ENCODE data around the gene RPH3AL. TPM values are rescaled to one million over a fixed set of nuclear protein-coding genes. Genes with fewer than 3 reads are reported as not detected.
"Not testable (repeated sequence)": the region's sequence is repeated elsewhere in the genome, so short reads cannot be mapped to it uniquely, and the experiment has no call there.

RPH3AL gene
- total and polyA plus RNA-seq, 8 donors = 8.9 to 57.1 (median 11.0) TPM

DNA sequence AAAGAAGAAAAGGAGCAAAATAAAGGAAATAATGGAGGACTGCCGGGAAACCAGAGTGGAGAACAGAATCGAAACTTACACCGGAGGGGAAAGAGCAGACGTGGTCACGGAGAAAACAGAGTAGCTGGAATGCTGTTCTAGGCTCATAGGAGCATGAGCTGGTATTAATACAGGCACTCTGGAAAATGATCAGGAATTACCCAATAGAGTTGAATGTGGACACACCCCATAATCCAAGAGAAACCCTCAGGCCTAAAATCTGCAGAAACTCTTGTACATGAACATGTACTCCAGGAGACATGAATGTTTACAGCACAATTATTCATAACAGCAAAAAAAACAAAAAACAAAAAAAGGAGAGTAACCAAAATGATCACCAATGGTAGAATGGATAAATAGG is 77.7 kb downstream of the RPH3AL start:
- Histone ChIP-seq H3K9me3 (no peaks in the 10 kb centered on the region), H3K27ac (no peak overlapping the region), H3K36me3 (no peaks in the 10 kb centered on the region), H3K4me3 (no peak overlapping the region), H3K27me3 (no peaks in the 10 kb centered on the region), H3K4me1 (peaks cover 0 to 9% of the 10 kb centered on the region in 2 donors)
- intact Hi-C loops (cut with DNase I) = no loop called here
- ATAC-seq = no peak
- TF ChIP-seq, protein P1, sequence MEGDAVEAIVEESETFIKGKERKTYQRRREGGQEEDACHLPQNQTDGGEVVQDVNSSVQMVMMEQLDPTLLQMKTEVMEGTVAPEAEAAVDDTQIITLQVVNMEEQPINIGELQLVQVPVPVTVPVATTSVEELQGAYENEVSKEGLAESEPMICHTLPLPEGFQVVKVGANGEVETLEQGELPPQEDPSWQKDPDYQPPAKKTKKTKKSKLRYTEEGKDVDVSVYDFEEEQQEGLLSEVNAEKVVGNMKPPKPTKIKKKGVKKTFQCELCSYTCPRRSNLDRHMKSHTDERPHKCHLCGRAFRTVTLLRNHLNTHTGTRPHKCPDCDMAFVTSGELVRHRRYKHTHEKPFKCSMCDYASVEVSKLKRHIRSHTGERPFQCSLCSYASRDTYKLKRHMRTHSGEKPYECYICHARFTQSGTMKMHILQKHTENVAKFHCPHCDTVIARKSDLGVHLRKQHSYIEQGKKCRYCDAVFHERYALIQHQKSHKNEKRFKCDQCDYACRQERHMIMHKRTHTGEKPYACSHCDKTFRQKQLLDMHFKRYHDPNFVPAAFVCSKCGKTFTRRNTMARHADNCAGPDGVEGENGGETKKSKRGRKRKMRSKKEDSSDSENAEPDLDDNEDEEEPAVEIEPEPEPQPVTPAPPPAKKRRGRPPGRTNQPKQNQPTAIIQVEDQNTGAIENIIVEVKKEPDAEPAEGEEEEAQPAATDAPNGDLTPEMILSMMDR (IDR thresholded peaks at IDR 0.05) = no peak
- DNase-seq = no peak

DNA sequence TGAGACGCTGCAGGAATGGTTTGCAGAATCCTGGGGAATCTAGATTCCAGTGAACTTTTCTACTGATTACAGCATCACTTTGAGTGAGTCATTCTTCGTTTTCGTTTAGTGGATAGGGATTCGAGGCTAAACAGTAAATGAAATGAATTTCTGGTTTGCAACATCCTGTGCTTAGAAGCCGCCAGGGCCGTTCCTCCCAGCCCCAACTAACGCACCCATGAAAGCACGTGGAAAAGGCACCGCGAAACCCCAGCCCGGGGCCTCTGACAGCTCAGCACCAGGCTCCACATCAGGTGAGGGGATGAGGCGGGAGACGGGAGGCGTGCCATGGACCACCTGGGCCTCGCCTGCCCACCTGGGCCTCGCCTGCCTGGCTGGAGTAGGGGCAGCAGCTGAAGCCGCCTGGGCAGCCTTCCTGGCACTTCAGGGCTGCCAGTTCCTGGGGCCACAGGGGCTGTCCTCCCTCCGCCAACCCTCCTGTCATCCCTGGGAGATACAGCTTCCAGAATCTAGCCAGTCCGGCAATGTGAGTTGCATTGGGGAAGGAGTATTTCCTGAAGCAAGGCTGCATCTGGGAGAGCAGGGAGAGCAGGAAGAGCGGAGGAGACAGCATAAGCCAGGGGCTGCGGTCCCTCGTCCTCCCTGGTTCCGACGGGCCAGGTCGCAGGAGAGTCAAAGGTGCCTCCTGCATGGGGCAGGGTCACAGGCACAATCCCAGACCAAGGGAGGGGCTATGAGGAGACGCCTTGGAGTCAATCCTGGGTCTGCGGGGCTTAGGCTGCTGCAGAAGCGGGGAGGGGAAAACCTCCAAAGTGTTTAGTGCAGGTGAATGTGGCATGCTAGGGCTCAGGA is 78.4 kb downstream of the RPH3AL start:
- H3K27ac ChIP-seq = no peak overlapping the region
- no peaks in the 10 kb centered on the region for H3K27me3 ChIP-seq
- TF ChIP-seq, protein P1 (IDR thresholded peaks at IDR 0.05) = no peak
- no peaks in the 10 kb centered on the region for H3K36me3 ChIP-seq
- DNase-seq (peak in 1 of 4 donors; percentile 60), ATAC-seq (no peak)
- H3K4me1 ChIP-seq = peaks cover 0 to 2% of the 10 kb centered on the region in 2 donors
- no peak overlapping the region for H3K4me3 ChIP-seq
- no peaks in the 10 kb centered on the region for H3K9me3 ChIP-seq
- intact Hi-C loops (cut with DNase I) = no loop called here

DNA sequence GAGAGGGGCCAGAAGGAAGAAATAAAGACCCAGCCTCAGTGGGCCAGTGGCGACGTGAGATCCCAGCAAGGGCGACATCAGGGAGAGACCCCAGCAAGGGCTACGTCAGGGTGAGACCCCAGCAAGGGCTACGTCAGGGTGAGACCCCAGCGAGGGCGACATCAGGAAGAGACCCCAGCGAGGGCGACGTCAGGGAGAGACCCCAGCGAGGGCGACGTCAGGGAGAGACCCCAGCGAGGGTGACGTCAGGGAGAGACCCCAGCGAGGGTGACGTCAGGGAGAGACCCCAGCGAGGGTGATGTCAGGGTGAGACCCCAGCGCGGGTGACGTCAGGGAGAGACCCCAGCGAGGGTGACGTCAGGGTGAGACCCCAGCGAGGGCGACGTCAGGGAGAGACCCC is 79.8 kb downstream of the RPH3AL start:
- H3K9me3 ChIP-seq; H3K4me1 ChIP-seq; intact Hi-C loops (cut with DNase I); H3K27ac ChIP-seq; H3K27me3 ChIP-seq; H3K4me3 ChIP-seq; ATAC-seq; H3K36me3 ChIP-seq: not testable (repeated sequence)
- peak in 1 of 4 donors; percentile 57 for DNase-seq

DNA sequence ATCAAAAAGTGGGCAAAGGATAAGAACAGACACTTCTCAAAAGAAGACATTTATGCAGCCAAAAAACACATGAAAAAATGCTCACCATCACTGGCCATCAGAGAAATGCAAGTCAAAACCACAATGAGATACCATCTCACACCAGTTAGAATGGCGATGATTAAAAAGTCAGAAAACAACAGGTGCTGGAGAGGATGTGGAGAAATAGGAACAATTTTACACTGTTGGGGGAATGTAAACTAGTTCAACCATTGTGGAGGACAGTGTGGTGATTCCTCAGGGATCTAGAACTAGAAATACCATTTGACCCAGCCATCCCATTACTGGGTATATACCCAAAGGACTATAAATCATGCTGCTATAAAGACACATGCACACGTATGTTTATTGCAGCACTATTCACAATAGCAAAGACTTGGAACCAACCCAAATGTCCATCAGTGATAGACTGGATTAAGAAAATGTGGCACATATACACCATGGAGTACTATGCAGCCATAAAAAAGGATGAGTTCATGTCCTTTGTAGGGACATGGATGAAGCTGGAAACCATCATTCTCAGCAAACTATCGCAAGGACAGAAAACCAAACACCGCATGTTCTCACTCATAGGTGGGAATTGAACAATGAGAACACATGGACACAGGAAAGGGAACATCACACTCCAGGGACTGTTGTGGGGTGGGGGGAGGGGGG is 80.5 kb downstream of the RPH3AL start:
- intact Hi-C loops (cut with DNase I); ATAC-seq: not testable (repeated sequence)

DNA sequence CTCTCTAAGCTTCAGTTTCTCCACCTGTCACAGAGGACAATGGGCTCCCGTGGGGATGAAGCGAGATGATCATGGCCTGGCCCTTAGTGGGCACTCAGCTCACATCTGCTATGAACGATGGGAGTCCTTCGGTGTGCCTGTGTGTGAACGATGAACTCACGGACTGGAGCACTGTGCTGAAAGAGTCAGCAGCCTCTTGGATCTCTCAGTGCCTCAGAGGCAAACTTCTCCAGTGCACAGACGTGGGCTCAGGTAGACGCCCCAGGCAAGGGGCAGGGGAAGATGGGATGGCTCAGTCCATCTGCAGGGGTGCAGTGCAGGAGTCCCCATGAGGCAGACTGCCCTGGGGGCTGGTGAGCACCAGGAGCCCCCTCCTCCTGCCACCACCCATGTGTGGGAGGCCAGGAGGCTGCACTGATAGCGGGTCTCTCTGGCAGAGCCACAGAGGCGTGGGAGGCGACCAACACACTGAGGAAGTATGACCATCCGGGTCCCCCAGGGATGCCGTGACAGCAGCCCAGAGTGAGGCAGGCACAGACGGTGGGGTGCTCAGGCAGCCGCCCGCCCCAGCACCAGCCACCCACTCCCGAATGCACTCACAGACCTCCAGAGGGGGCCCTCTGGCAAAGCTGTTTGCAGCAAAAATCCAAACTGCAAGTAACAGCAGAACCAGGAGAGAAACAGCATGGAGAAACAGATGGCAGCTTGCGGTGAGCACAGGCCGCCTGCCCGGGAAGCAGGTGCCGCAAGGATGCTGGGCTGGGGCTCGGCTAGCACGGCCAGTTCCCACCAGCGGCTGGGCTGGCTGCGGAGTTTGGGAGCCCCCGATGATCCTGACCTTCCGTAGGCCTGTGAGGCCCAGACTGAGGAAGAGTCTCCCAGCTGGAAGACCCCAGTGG is 82.7 kb downstream of the RPH3AL start:
- TF ChIP-seq, protein P1 (IDR thresholded peaks at IDR 0.05) = no peak
- intact Hi-C loops (cut with DNase I) = no loop called here
- Histone ChIP-seq H3K9me3 (no peaks in the 10 kb centered on the region), H3K4me1 (no peaks in the 10 kb centered on the region), H3K4me3 (no peak overlapping the region), H3K27ac (no peak overlapping the region), H3K36me3 (no peaks in the 10 kb centered on the region), H3K27me3 (no peaks in the 10 kb centered on the region)
- DNase-seq (peak in 1 of 4 donors; percentile 47), ATAC-seq (no peak)

More for the DNA sequence above, 80.5 kb downstream of the RPH3AL start:
- H3K27me3 ChIP-seq, H3K27ac ChIP-seq, DNase-seq, H3K9me3 ChIP-seq, H3K4me1 ChIP-seq, H3K4me3 ChIP-seq, H3K36me3 ChIP-seq: not testable (repeated sequence)

All from left lung (tissue), 10 donors.